HL-60 (cell line): ENCODE measurements around the gene PLVAP.

Experiments
- DNase-seq, 2 experiments: peaks; one replicate each; pipeline ENCODE4 v3.0.0-alpha.2; 2010 to 2020; ENCODE audit warnings: low read depth in 1 of 2, low spot score in 1 of 2
- H3K27ac ChIP-seq: fragments of 250-450 bp; sonication (Bioruptor Pico); replicated peaks from 2 replicates; pipeline ENCODE4 v1.5.1; 2020; ENCODE audit warnings: mild to moderate bottlenecking, moderate library complexity
- H3K27me3 ChIP-seq: fragments of 250-450 bp; sonication (Bioruptor Pico); 2 replicates; pipeline ENCODE4 v1.5.1; 2021; ENCODE audit warnings: mild to moderate bottlenecking, moderate library complexity; ENCODE audit not compliant: insufficient read depth, poor library complexity, severe bottlenecking
- H3K4me3 ChIP-seq: replicated peaks from 2 replicates; pipeline ENCODE4 v1.5.1; 2011; ENCODE audit warnings: mild to moderate bottlenecking, control low read depth, low read length; ENCODE audit not compliant: insufficient read depth
- CTCF ChIP-seq: IDR thresholded peaks from one replicate; pipeline ENCODE4 v1.5.1; 2011; ENCODE audit warnings: low read length, control low read depth, inconsistent platforms; ENCODE audit not compliant: insufficient read depth
- GABPA ChIP-seq: IDR thresholded peaks from 2 replicates; pipeline ENCODE4 v1.6.1; 2012; ENCODE audit warnings: low read depth
- POLR2AphosphoS5 ChIP-seq: IDR thresholded peaks from 2 replicates; pipeline ENCODE4 v1.6.1; 2012; ENCODE audit warnings: low read depth
- REST ChIP-seq: IDR thresholded peaks from 2 replicates; pipeline ENCODE4 v1.6.1; 2012; ENCODE audit warnings: low read depth; ENCODE audit not compliant: insufficient replicate concordance
- SPI1 ChIP-seq: IDR thresholded peaks from 2 replicates; pipeline ENCODE4 v1.6.1; 2012; ENCODE audit warnings: low read depth, mild to moderate bottlenecking, borderline replicate concordance

PLVAP gene

DNA sequence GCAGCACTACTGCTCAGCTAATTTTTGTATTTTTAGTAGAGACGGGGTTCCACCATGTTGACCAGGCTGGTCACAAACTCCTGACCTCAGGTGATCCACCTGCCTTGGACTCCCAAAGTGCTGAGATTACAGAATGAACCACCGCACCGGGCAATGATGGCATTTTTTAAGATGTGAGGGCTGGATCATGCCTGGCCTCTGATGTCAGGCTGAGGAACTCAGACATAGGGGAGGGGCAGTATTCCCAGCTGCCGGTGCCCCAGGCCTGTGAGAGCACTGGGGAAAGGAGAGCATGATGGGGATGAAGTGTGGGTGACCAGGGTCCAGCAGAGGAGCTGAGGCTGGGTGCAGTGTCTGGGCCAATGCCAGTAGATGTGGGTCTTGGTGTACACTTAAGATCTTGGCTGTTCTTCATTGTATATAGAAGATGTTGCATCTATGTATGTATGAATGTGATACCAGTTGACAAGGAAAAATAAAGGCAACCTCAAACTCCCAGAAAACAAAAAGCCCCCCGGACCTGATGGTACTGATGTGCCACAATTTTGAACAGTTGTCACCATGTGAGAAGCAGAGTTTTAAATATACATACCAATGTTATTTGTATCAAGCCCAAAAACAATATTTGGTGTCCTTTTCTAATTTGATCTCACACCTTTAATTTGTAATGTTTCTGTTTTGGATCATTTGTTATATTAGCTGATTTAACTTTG lies 3.4 kb upstream of the PLVAP start:
- no peak for DNase-seq
- TF ChIP-seq SPI1 (no peak), REST (no peak), GABPA (no peak), CTCF (no peak), POLR2AphosphoS5 (no peak)
- Histone ChIP-seq H3K27ac (no peak overlapping the region), H3K27me3 (peaks cover 6% of the 10 kb centered on the region), H3K4me3 (no peak overlapping the region)

- Histone ChIP-seq H3K27me3 (peaks cover 6% of the 10 kb centered on the region), H3K4me3 (no peak overlapping the region), H3K27ac (no peak overlapping the region)
- TF ChIP-seq REST (no peak), SPI1 (no peak), POLR2AphosphoS5 (no peak), CTCF (no peak), GABPA (no peak)
- no peak for DNase-seq
Observed at GRCh38 chr19:17379221-17379631, 2.1 kb upstream of the PLVAP start.

DNA sequence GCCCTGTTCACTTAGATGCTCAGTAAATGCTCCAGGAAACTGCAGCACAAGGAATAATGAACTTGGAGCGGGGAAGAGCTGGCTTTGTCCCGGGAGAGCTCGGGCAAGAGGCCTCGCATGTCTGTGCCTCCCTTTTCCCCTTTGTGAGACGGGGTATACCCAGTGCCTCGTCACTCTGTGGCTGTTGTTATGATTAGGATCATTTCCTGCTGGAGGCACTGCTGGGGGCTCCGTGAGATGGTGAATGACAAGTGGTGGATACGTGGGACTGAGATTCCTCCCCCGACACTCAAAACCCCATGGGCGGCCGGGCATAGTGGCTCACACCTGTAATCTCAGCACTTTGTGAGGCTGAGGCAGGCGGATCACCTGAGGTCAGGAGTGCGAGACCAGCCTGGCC lies 1.1 kb upstream of the PLVAP start:
- DNase-seq: no peak
- Histone ChIP-seq H3K27ac (no peak overlapping the region), H3K27me3 (peaks cover 6% of the 10 kb centered on the region), H3K4me3 (no peak overlapping the region)
- TF ChIP-seq GABPA (no peak), POLR2AphosphoS5 (no peak), SPI1 (no peak), CTCF (no peak), REST (no peak)
